Choroid plexus epithelial cell (primary cell): ENCODE results near the gene KIF13A.

ENCODE experiments used
- DNase-seq: peaks from one replicate; pipeline ENCODE4 v3.0.0-alpha.2; 2010; ENCODE audit warnings: low read depth
- H3K4me3 ChIP-seq: 2 replicates; pipeline ENCODE4 v1.5.1; 2011; ENCODE audit warnings: low read depth, mild to moderate bottlenecking, control low read depth, low read length, moderate library complexity
- TF ChIP-seq, protein P1 (sequence below): conservative IDR thresholded peaks from 2 replicates; pipeline ENCODE4 v1.5.1; 2011; ENCODE audit warnings: low read depth, mild to moderate bottlenecking, control low read depth, inconsistent platforms, low read length, moderate library complexity

The KIF13A gene

DNA sequence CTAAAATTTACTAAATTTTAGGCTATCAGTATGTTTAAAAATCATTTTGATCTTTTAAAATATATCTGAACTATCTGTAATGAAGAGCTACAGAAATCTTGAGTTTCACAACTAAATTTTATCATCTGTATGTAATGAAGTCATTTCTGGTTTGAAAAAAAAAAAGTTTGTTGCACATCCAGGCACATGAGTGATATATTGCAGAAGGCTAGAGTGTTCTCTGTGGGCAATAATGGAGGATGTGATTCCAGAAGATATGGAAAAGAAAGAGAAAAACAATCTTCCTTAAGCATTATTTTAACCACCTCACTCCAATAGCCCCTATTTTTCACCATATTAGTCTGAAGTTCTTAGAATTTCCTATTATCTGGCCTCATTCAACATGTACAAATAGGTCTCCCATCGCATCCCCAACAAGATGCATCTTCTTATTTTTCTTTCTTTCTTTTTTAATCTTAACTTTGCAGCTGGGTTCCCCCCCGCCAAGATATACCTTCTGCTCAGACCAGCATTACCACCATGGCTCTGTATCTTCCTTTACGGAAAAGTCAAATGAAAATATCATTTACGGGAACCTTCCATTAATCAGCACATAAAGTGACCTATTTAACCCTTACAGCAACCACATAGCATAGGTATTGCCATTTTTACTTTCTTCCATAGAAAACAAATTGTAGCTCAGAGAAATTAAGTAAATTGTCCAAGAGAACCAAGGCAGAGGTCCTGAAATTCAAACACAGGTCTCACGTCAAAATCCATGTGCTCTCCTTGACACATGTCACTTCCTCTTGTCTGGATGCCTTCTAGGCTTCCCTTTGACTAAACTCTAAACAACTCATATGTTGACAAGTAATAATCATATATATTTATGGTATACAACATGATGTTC, 116.9 kb downstream of the KIF13A start:
- H3K4me3 ChIP-seq, result no peak overlapping the region
- TF ChIP-seq, protein P1, sequence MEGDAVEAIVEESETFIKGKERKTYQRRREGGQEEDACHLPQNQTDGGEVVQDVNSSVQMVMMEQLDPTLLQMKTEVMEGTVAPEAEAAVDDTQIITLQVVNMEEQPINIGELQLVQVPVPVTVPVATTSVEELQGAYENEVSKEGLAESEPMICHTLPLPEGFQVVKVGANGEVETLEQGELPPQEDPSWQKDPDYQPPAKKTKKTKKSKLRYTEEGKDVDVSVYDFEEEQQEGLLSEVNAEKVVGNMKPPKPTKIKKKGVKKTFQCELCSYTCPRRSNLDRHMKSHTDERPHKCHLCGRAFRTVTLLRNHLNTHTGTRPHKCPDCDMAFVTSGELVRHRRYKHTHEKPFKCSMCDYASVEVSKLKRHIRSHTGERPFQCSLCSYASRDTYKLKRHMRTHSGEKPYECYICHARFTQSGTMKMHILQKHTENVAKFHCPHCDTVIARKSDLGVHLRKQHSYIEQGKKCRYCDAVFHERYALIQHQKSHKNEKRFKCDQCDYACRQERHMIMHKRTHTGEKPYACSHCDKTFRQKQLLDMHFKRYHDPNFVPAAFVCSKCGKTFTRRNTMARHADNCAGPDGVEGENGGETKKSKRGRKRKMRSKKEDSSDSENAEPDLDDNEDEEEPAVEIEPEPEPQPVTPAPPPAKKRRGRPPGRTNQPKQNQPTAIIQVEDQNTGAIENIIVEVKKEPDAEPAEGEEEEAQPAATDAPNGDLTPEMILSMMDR, result no peak
- DNase-seq, result no peak

DNA sequence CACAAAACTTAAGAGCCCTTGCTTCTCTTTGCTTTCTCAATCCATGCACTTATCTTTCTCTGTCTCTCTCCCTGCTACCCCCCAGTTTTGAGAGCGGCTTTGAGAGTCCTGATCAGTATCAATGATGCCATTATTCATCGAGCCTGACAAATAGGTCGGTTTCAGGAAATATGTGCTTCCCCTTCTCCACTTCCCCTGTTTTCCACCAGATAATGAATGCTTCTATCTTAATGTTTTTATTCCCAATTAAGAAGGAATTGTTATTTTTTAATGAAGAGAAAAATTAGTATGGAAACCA, 117.7 kb downstream of the KIF13A start:
- no peak for DNase-seq
- no peak overlapping the region for H3K4me3 ChIP-seq
- TF ChIP-seq, protein P1, result no peak

DNA sequence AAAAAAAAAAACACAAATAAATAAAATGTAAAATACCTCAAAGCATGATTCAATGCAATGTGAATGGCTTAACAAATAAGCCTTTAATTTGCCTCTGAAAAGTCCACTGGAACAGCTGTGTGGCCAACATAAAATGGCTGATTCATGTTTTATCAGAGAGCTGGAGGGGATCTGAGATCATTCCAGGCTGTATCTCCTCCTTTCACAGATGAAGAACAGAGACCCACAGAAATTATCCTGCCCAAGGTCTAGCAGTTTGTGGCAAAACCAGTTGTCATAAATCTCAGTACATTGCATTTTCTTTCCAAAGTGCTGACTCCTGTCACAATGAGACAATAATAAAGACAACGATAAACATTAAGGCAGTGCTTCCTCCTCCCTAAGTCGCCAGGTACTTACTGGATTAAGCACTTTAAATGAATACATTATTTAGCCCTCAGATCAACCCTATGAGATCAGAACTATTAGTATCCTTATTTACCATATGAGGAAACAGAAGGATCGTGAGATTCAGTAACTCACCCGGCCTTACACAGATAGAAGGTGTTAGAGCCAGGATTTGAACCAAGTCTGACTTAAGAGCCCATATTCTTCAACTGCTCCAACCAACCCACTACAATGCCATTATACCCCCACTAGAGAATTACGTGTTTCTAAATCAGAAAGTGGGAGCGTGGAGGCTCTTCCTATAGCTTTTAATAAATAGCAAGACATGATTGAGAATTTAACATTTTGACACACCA, 118.3 kb downstream of the KIF13A start:
- H3K4me3 ChIP-seq, result no peak overlapping the region
- no peak for DNase-seq
- TF ChIP-seq, protein P1, result no peak

DNA sequence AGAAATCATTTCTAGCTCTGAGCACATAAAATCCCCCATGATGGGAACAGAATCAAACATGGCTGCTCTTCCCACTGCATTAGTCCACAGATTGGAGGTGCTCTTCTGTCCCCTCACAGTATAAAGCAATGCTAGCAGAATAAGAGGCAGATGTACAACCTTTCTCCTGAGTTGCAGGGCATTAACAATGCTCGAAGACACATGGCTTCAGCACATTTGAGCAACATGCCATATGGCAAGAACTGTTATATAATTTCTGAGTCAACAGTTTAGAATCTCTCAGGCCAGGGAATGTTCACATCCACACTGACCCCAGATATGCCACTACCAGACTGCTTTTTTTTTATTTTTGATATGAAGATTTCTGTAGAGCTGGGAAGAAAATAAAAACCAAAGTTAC, 119.6 kb downstream of the KIF13A start:
- TF ChIP-seq, protein P1, result no peak
- no peak overlapping the region for H3K4me3 ChIP-seq
- DNase-seq, result peak; percentile 81

DNA sequence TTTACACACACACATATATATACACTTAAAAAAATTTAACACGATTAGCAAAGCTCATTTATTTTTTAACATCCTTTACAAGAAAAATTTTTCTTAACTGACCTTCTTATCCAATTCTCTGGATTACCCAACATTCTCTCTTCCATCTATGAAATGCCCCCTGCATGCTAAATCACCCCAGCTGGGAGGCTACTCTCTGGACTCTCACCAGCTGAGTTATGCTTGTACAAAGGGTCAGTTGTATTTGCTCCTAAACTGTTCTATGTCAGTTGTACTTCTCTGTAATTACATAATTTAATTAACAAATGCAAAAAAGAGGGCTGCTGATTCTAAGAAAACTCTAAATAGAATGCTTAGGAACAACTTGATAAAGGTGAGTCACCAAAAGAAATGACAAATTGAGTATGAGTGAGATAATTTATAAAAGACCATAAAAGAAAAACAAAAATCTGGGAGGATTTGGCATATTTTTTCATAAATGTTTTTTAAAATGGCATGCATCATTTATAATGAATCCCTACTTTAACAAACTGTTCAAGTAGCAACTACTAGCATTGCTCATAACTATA, 120.5 kb downstream of the KIF13A start:
- peak; percentile 68 for DNase-seq
- TF ChIP-seq, protein P1, result no peak
- H3K4me3 ChIP-seq, result no peak overlapping the region

DNA sequence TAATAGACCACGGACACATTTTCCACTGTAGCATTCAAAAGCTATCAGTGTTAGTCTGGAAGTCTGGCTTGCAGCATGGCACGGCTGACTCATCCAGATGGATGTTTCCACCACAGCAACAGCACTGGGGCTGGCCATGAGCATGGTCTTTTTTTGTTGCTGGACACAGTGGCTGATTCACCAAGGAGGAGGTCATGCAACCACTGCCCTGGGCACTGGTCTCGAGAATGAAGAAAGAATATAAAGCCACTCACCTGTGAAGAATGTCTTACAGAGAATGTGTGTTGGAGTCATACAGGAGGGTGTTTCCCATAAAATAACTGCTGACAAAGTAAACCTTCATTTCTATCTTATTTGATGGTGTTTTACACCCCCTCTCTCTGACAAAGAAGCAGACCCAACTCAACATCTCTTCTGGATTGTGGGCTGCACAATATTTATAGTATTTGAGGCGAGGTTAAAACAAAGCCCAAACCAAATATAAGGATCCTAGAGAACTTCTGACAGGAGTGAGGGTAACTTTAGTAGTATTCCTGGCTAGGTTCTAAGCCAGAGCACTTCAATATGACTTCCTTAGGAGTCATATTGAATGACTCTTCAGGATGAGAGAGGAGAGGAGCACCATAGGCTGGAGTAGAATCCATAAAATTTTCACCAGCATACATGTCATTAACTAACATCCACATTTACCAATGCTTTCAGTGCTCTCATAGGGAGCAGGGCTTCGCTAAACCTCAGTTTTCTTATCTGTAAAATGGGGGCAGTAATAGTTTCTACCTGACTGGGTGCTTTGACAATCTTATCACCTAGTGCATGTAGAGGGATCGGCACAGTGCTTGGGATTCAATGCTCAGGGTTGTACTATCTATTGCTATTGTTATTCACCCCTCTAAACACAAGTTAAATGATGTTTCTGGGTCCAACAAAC, 121.4 kb downstream of the KIF13A start:
- no peak overlapping the region for H3K4me3 ChIP-seq
- TF ChIP-seq, protein P1, result no peak
- DNase-seq, result peak; percentile 86
